GM12873 (cell line): Measurements from ENCODE around the gene FAM110C.

ENCODE experiments used
- TF ChIP-seq, protein P1 (sequence below): IDR thresholded peaks from 2 replicates; pipeline ENCODE4 v1.5.1; 2012; ENCODE audit warnings: low read depth, mild to moderate bottlenecking, moderate library complexity, low read length, control low read depth; ENCODE audit not compliant: insufficient read depth; ENCODE audit errors: missing control alignments

FAM110C gene

DNA sequence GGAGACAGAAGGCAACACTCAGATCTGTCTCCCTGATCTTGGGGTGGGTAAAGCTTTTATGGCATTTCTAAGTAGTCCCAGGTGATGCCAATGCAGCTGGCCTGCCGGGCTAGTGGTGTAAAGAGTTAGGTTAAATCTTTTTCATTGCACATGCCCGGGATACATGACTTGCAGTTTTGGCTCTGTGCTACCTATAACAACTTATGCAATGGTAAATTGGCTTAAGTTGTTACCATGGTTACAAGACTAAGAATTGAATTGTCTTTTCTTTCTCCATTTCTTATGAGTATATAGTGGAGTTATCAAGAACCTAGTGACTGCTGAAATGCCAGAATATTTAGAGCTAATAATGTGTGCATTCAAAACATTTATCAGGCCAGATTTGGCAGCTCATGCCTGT, 5.3 kb upstream of the FAM110C start:
- TF ChIP-seq, protein P1, sequence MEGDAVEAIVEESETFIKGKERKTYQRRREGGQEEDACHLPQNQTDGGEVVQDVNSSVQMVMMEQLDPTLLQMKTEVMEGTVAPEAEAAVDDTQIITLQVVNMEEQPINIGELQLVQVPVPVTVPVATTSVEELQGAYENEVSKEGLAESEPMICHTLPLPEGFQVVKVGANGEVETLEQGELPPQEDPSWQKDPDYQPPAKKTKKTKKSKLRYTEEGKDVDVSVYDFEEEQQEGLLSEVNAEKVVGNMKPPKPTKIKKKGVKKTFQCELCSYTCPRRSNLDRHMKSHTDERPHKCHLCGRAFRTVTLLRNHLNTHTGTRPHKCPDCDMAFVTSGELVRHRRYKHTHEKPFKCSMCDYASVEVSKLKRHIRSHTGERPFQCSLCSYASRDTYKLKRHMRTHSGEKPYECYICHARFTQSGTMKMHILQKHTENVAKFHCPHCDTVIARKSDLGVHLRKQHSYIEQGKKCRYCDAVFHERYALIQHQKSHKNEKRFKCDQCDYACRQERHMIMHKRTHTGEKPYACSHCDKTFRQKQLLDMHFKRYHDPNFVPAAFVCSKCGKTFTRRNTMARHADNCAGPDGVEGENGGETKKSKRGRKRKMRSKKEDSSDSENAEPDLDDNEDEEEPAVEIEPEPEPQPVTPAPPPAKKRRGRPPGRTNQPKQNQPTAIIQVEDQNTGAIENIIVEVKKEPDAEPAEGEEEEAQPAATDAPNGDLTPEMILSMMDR, result no peak

DNA sequence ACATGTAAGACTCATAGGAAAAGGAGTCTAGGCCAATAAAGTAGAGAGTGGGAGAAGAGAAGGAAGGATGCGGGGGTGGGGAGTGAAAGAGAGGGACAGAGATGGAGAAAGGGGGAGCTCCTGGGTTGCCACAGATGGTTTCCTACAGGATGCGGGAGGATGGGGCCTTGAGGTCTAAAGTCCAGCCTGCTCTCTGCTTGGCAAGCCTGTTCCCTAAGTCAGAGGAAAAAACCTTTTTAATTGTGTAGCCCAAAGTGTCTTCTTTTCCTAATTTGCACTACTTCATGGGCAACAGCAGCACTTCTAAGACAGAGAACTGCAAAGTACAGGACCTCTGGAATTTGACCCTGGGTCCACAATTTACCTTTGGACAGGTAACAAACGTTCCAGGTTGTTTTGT, 1.4 kb upstream of the FAM110C start:
- TF ChIP-seq, protein P1, result no peak

- TF ChIP-seq, protein P1, result no peak
Observed at GRCh38 chr2:47346-47725, 1.0 kb upstream of the FAM110C start.

DNA sequence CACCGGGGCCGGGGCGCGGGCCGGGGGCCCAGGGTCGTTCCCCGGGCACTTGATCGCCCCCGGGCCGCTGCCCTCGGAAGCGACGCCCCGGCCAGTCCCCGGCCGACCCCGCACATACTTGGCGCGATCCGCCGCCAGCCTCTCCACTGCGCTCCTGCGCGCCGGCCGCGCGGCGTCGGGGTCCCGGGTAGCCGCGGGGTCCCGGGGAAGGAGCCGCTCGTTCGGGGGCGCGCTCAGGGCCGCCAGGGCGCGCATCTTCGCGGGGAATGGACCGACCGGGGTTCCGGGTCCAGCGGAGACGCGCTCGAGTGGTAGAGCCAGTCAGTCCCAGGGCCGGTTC, 204 bp downstream of the FAM110C start:
- TF ChIP-seq, protein P1, result no peak

DNA sequence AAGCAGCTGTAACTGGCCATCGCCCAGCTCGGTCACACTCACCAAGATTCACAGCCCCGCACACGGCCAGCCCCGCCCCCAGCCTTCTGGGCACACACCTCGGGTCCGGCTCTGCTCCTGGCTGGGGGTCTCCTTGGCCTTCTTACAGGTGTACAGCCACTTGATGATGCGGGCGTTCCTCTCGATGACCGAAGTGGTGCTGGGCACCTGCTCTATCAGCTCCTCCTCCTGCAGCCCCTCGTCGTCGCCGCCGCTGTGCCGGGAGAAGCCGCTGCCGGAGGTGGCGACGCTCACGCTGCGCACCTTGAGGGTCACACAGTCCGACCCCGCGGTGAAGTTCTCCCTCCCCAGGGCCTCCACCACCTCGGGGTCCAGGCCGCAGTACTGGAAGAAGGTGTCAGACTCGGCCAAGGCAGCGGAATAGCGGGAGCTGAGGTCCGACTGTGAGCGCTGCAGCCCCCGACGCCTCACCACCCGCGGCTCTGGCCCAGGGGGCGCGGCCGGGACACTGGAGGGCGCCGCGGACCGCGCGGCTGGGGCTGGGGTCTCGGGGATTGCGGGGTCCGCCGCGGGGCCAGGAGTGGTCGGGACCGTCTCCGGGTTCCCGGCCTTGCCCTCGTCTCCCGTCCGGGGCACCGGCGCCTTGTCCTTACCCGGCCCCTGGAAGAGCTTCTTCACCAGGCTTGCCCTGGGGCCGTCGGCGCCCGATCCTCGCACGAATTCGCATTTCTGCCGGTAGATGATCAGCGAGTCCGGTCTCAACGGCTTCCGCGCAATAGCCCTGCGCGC, 769 bp downstream of the FAM110C start:
- TF ChIP-seq, protein P1, result no peak

GRCh38 chr2:44748-45341, 1.5 kb downstream of the FAM110C start:
- TF ChIP-seq, protein P1, result no peak

DNA sequence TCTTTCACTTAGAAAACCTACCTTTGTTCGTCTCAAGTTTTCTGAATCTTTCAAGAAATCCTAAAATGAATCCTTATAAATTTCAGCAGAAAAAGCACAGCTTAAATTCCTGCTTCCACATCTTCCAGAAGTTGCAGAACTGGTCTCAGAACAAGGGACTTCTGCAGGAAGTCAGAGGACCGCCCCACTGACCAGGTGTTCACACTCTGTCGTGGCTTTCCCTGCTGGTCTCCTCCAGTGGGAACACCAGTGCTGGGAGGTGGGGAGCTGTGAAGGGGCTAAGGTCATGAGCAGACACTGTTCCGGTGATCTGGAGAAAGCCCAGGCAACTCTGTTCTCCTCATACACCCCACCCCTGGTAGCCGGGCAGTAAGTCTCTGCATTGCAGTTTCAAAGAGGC, 3.5 kb downstream of the FAM110C start:
- TF ChIP-seq, protein P1, result no peak
